NT2/D1 (cell line): ENCODE measurements around the gene ELF1.

Experiments
- SUZ12 ChIP-seq: IDR thresholded peaks from 2 replicates; pipeline ENCODE4 v1.6.1; 2011; ENCODE audit not compliant: insufficient read length, insufficient read depth; ENCODE audit errors: extremely low read depth
- YY1 ChIP-seq: IDR thresholded peaks from 2 replicates; pipeline ENCODE4 v1.6.1; 2011; ENCODE audit not compliant: insufficient read length, insufficient read depth
- ZNF274 ChIP-seq: IDR thresholded peaks from 2 replicates; pipeline ENCODE4 v1.6.1; 2011; ENCODE audit warnings: mild to moderate bottlenecking, low read depth, low read length

DNA sequence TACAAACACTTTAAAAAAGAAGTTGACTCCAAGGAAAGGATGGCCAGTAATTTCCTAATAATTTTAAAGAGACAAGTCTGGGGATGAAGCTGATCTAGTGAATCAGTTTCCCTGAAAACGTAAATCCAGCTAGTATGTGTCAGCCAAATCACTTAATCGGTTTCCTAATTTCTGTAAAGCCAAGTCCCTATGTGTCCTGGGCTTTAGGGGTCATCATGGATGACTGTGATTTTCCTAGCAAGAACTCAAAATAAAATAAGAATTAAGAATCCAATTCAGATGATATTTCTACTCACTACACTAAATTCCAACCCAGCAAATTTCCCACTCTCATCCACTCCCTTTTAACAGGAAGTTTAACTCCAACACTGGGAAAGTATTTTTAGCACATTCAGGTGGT lies 35.9 kb downstream of the ELF1 start:
- TF ChIP-seq YY1 (no peak), SUZ12 (no peak), ZNF274 (no peak)
